HepG2 (cell line): Measurements from ENCODE around the gene CGREF1. TPM values are rescaled to one million over a fixed set of nuclear protein-coding genes. Genes with fewer than 3 reads are reported as not detected.

Experiments used
- ATAC-seq: fragments of 200-7000 bp; cut with Tn5 transposase; 3 replicates; pipeline ENCODE4 v1.9.1; 2020; ENCODE audit warnings: mild to moderate bottlenecking, moderate library complexity
- BruUV-seq: library from RNA; stranded (reverse); fragments of 400-500 nt; replicated peaks from 2 replicates; lab custom pipeline; 2021; lab: Mats Ljungman, UMichigan
- CTCF ChIA-PET: fragments of 300-600 bp; formaldehyde crosslinking; extraction: SDS; loops from one replicate; lab custom pipeline; 2021; ENCODE audit warnings: low total read pairs, inconsistent platforms, low intra/inter-chr PET ratio; lab: Yijun Ruan, JAX
- POLR2A ChIA-PET: fragments of 350-600 bp; sonication (Branson Sonifier 250); formaldehyde crosslinking; loops from one replicate; lab custom pipeline; 2020; ENCODE audit warnings: antibody characterized with exemption, inconsistent platforms; lab: Yijun Ruan, JAX
- DNase-seq: peaks from one replicate; pipeline ENCODE4 v3.0.0-alpha.2; 2015; ENCODE audit warnings: low spot score
- FAIRE-seq: peaks from 3 replicates; lab custom pipeline; 2011; peaks lifted over from hg19 to GRCh38; lab: Jason Lieb, UNC
- H2AFZ ChIP-seq: one replicate; pipeline ENCODE4 v1.6.1; 2011; ENCODE audit warnings: low read length, inconsistent platforms
- H3K27ac ChIP-seq: fragments of 300-600 bp; 3 replicates; pipeline ENCODE4 v1.8.0; 2011; ENCODE audit warnings: mixed run types, mild to moderate bottlenecking, mixed read lengths, low read length, inconsistent platforms; ENCODE audit not compliant: insufficient read depth; ENCODE audit errors: extremely low read length
- H3K27me3 ChIP-seq, 2 experiments: fragments of 200-600 bp in 1 of 2; 2 replicates in 1 of 2; 3 replicates in 1 of 2; pipeline versions ENCODE4 v1.6.0 to v1.8.0; 2011; ENCODE audit warnings: low read length in 2 of 2, mild to moderate bottlenecking in 2 of 2, moderate library complexity in 2 of 2, inconsistent platforms in 1 of 2; ENCODE audit not compliant: insufficient read depth in 2 of 2, control insufficient read depth in 1 of 2
- H3K36me3 ChIP-seq, 2 experiments: fragments of 200-600 bp in 1 of 2; replicated peaks in 1 of 2; 2 replicates in 1 of 2; 3 replicates in 1 of 2; pipeline versions ENCODE4 v1.5.1 to v1.8.0; 2011; ENCODE audit warnings: low read length in 2 of 2, inconsistent platforms in 1 of 2; ENCODE audit not compliant: insufficient read depth in 2 of 2, control insufficient read depth in 1 of 2
- H3K4me1 ChIP-seq: 2 replicates; pipeline ENCODE4 v1.5.1; 2012; ENCODE audit warnings: low read length, inconsistent platforms; ENCODE audit not compliant: insufficient read depth
- H3K4me2 ChIP-seq: 2 replicates; pipeline ENCODE4 v1.6.0; 2011; ENCODE audit warnings: low read depth, low read length, inconsistent platforms
- H3K4me3 ChIP-seq, 3 experiments: fragments of 200-600 bp in 1 of 3; sonication (generic), shearing (Covaris generic) in 1 of 3; replicated peaks in 1 of 3; 2 replicates each; pipeline ENCODE4 v1.5.1; 2011 to 2016; ENCODE audit warnings: low read length in 3 of 3, inconsistent platforms in 2 of 3, low read depth in 2 of 3, mild to moderate bottlenecking in 2 of 3, control low read depth in 1 of 3, mixed read lengths in 1 of 3; ENCODE audit not compliant: insufficient read depth in 1 of 3
- H3K79me2 ChIP-seq: one replicate; pipeline ENCODE4 v1.6.1; 2011; ENCODE audit warnings: low read length, inconsistent platforms; ENCODE audit not compliant: insufficient read depth
- H3K9ac ChIP-seq: 2 replicates; pipeline ENCODE4 v1.6.0; 2011; ENCODE audit warnings: mild to moderate bottlenecking, low read depth, low read length, inconsistent platforms; ENCODE audit not compliant: insufficient read depth
- H3K9me3 ChIP-seq: 2 replicates; pipeline ENCODE4 v1.5.1; 2012; ENCODE audit warnings: mild to moderate bottlenecking, low read length
- H4K20me1 ChIP-seq: 2 replicates; pipeline ENCODE4 v1.6.0; 2011; ENCODE audit warnings: inconsistent platforms, mild to moderate bottlenecking, low read length, moderate library complexity; ENCODE audit not compliant: insufficient read depth
- AKAP8 ChIP-seq: sonication (generic); formaldehyde crosslinking; IDR thresholded peaks from 2 replicates; pipeline ENCODE4 v1.5.1; 2020; ENCODE audit warnings: mild to moderate bottlenecking, missing genetic modification reagents
- ATF7-NPFF ChIP-seq: sonication (generic); formaldehyde crosslinking; IDR thresholded peaks from 2 replicates; pipeline ENCODE4 v1.8.1; 2023; ENCODE audit warnings: mild to moderate bottlenecking, low read depth, missing genetic modification reagents, moderate library complexity
- EED ChIP-seq: sonication (generic); formaldehyde crosslinking; IDR thresholded peaks from 2 replicates; pipeline ENCODE4 v1.5.0; 2020; ENCODE audit warnings: mild to moderate bottlenecking, missing genetic modification reagents
- HOXA3 ChIP-seq: sonication (generic); formaldehyde crosslinking; IDR thresholded peaks from 2 replicates; pipeline ENCODE4 v1.5.0; 2020; ENCODE audit warnings: missing genetic modification reagents
- KDM5B ChIP-seq: sonication (generic); formaldehyde crosslinking; IDR thresholded peaks from 2 replicates; pipeline ENCODE4 v1.4.0; 2020; ENCODE audit warnings: missing genetic modification reagents, mild to moderate bottlenecking, borderline replicate concordance
- PHF8 ChIP-seq: sonication (generic); formaldehyde crosslinking; IDR thresholded peaks from 2 replicates; pipeline ENCODE4 v1.5.0; 2020; ENCODE audit warnings: missing genetic modification reagents
- SRF ChIP-seq: IDR thresholded peaks from 2 replicates; pipeline ENCODE4 v1.6.1; 2011; ENCODE audit warnings: mild to moderate bottlenecking, low read depth, low read length, moderate library complexity
- TCF12 ChIP-seq, 2 experiments: fragments of 450-650 bp in 1 of 2; sonication (generic) in 1 of 2; formaldehyde crosslinking in 1 of 2; IDR thresholded peaks; 2 replicates each; pipeline versions ENCODE4 v1.6.1 to v1.8.0; 2017 to 2022; ENCODE audit warnings: antibody characterized with exemption in 1 of 2, mild to moderate bottlenecking in 1 of 2, missing genetic modification reagents in 1 of 2, moderate library complexity in 1 of 2
- TCF7 ChIP-seq: sonication (generic); IDR thresholded peaks from 2 replicates; pipeline ENCODE4 v1.6.1; 2016; ENCODE audit warnings: antibody characterized with exemption, low read depth
- ZC3H4 ChIP-seq: sonication (generic); formaldehyde crosslinking; IDR thresholded peaks from 2 replicates; pipeline ENCODE4 v1.4.0; 2020; ENCODE audit warnings: missing genetic modification reagents, borderline replicate concordance
- ZNF232 ChIP-seq: sonication (generic); formaldehyde crosslinking; IDR thresholded peaks from 2 replicates; pipeline ENCODE4 v1.4.0; 2020; ENCODE audit warnings: missing genetic modification reagents, borderline replicate concordance
- ZNF235 ChIP-seq: sonication (generic); formaldehyde crosslinking; IDR thresholded peaks from 2 replicates; pipeline ENCODE4 v1.8.1; 2023; ENCODE audit warnings: mild to moderate bottlenecking, missing genetic modification reagents, borderline replicate concordance
- ZNF605 ChIP-seq: sonication (generic); formaldehyde crosslinking; IDR thresholded peaks from 2 replicates; pipeline ENCODE4 v1.8.0; 2022; ENCODE audit warnings: mild to moderate bottlenecking, missing genetic modification reagents
- ZNF709 ChIP-seq: sonication (generic); formaldehyde crosslinking; IDR thresholded peaks from 2 replicates; pipeline ENCODE4 v1.5.0; 2020; ENCODE audit warnings: mild to moderate bottlenecking, missing genetic modification reagents
- WGBS: methylation state at CpG from one replicate; pipeline ENCODE4 v1.1.6; 2017; ENCODE audit warnings: low lambda C conversion rate; 5-methylcytosine and 5-hydroxymethylcytosine counted together
- in situ Hi-C: cut with HindIII; loops from 2 replicates; pipeline ENCODE4 v1.10.0; 2017; ENCODE audit warnings: low pct_unique_long_range_greater_than_20kb; ENCODE audit not compliant: extremely low pct_ligation_motif_present
- intact Hi-C: fragments of 100-400 bp; cut with micrococcal nuclease; formaldehyde crosslinking; loops from one replicate; pipeline ENCODE4 v1.10.0; 2022; ENCODE audit not compliant: unreplicated experiment
- polyA plus RNA-seq, 8 experiments: library from polyadenylated mRNA; depleted of rRNA in 3 of 8; stranded (reverse) in 7 of 8; unstranded in 1 of 8; fragments of >200 nt; fragmentation: Illumina TruSeq in 4 of 8; extraction: Trizol in 4 of 8; gene quantifications; 2 replicates each; pipeline versions ENCODE4 v1.2.1 to v1.2.3, GENCODE V29; 2011 to 2016; ENCODE audit warnings: low read depth in 4 of 8, missing spikeins in 1 of 8, mixed read lengths in 1 of 8; ENCODE audit not compliant: insufficient read depth in 1 of 8
- total RNA-seq, 5 experiments: library from RNA; depleted of rRNA; stranded (reverse); fragments of >200 nt; fragmentation: Illumina TruSeq; extraction: Trizol; gene quantifications; 2 replicates each; pipeline ENCODE4 v1.2.3, GENCODE V29; 2016; ENCODE audit warnings: low read depth in 1 of 5
- TF ChIP-seq, protein P1 (sequence below): sonication (generic); formaldehyde crosslinking; IDR thresholded peaks from 2 replicates; pipeline ENCODE4 v1.8.0; 2023; ENCODE audit warnings: mild to moderate bottlenecking, missing genetic modification reagents
- TF ChIP-seq, protein P2 (sequence below), 2 experiments: sonication (generic) in 1 of 2; formaldehyde crosslinking in 1 of 2; IDR thresholded peaks; 2 replicates each; pipeline versions ENCODE4 v1.4.0 to v1.6.1; 2018 to 2020; ENCODE audit warnings: missing genetic modification reagents in 2 of 2, borderline replicate concordance in 1 of 2, low read depth in 1 of 2, mild to moderate bottlenecking in 1 of 2, missing biosample characterization in 1 of 2

Gene CGREF1
- total and polyA plus RNA-seq, 2 of the 13 experiments (the other 11 are each of a cell fraction or from before 2014, with no cell fraction given): 13.9 to 23.4 TPM

DNA sequence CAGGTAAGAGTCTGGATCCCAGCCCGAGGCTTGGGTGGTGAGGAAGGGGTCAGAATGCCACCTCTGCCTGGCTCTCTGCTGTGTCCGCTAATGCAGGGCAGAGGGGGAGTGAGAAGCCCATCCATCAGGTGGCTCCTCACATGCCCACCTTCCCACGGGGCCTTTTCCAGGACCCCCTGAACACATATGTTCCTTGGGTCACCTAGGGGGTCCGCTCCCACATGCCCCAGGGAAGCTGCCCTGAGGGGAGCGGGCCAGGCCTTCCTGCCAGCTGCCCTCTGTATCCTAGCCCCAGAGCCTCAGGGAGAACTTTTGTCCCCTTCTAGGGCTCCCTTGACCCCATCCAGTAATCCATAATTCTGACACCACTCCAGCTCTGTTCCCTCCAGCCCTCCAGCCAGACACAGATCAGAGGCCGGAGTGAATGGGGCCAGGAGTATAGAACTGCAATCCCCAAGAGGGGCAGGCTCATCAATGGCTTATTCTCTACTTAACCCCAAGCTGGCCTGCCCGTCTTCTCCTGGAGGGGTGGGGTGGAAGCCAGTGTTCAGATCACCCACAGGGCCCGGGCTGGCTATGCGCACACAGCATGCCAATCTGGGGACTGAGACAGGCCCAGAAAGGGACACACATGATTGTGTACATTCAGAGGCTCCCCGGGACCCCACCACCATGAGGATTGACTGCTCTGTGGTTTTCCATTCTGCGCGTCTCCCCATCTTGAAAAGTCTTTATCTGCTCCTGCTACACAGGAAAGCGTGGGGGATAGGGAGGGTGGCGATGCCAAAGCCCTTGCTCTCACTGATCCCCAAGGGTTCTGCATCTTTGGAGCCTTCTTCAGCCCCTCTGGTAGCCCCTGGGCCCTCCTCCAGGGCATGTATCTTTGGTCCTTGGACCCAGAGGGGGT is 39.4 kb downstream of the CGREF1 start:
- no TSS peak for BruUV-seq
- in situ Hi-C loops: no loop called here
- ChIA-PET POLR2A (interaction anchor here (1.9 to 9.2 kb wide), 4 partner anchors 7 to 27 kb away, joined by 7 to 106 read pairs (median 60); partner anchors contain the start of genes AGBL5 and OST4), CTCF (no interaction called here)
- intact Hi-C loops: loop anchor here (2.0 to 10.0 kb wide), 2 partner anchors 29 to 45 kb away; partner anchors contain the start of genes AGBL5 and TMEM214
- Histone ChIP-seq H2AFZ (no peak overlapping the region), H3K9me3 (no peaks in the 10 kb centered on the region), H3K36me3 (no peaks in the 10 kb centered on the region), H3K9ac (peak overlapping the region; percentile 52), H3K4me1 (peaks cover 85% of the 10 kb centered on the region), H3K27me3 (peaks cover 0 to 8% of the 10 kb centered on the region in 2 experiments; a peak in 1 of 5 replicates), H4K20me1 (no peaks in the 10 kb centered on the region), H3K4me3 (peak overlapping the region; percentile 43 to 65 (median 57); a peak in 5 of 6 replicates), H3K4me2 (peak overlapping the region; percentile 72), H3K27ac (peak overlapping the region; percentile 32), H3K79me2 (no peaks in the 10 kb centered on the region)
- DNase-seq: no peak
- ATAC-seq: peak; percentile 6
- WGBS: 64% methylated on average over 11 of the region's 14 CpGs
- no peak for FAIRE-seq
- TF ChIP-seq EED (CRISPR knock-in tag) (peak; percentile 4; the same call in 1 of the 2 replicates), ATF7-NPFF (CRISPR knock-in tag) (0 out of 2 replicates have a peak, but pooled peaks have one; percentile 25), ZNF709 (peak; percentile 44; the same call in 1 of the 2 replicates), KDM5B (CRISPR knock-in tag) (peak; percentile 41; the same call in 1 of the 2 replicates), ZNF235 (CRISPR knock-in tag) (0 out of 2 replicates have a peak, but pooled peaks have one; percentile 69), ZNF232 (CRISPR knock-in tag) (no peak), PHF8 (CRISPR knock-in tag) (0 out of 2 replicates have a peak, but pooled peaks have one; percentile 10), ZNF605 (CRISPR knock-in tag) (0 out of 2 replicates have a peak, but pooled peaks have one; percentile 48), TCF12 (IDR thresholded peaks at IDR 0.05) (no peak), TCF12 (CRISPR knock-in tag; IDR thresholded peaks at IDR 0.05) (0 out of 2 replicates have a peak, but pooled peaks have one; percentile 37), HOXA3 (CRISPR knock-in tag) (peak; percentile 41; the same call in 1 of the 2 replicates), ZC3H4 (CRISPR knock-in tag) (no peak), AKAP8 (no peak), SRF (no peak), TCF7 (no peak)
- TF ChIP-seq, protein P1, sequence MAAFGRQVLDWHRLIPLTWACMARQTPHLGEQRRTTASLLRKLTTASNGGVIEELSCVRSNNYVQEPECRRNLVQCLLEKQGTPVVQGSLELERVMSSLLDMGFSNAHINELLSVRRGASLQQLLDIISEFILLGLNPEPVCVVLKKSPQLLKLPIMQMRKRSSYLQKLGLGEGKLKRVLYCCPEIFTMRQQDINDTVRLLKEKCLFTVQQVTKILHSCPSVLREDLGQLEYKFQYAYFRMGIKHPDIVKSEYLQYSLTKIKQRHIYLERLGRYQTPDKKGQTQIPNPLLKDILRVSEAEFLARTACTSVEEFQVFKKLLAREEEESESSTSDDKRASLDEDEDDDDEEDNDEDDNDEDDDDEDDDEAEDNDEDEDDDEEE (CRISPR knock-in tag): 0 out of 2 replicates have a peak, but pooled peaks have one; percentile 58
- TF ChIP-seq, protein P2, sequence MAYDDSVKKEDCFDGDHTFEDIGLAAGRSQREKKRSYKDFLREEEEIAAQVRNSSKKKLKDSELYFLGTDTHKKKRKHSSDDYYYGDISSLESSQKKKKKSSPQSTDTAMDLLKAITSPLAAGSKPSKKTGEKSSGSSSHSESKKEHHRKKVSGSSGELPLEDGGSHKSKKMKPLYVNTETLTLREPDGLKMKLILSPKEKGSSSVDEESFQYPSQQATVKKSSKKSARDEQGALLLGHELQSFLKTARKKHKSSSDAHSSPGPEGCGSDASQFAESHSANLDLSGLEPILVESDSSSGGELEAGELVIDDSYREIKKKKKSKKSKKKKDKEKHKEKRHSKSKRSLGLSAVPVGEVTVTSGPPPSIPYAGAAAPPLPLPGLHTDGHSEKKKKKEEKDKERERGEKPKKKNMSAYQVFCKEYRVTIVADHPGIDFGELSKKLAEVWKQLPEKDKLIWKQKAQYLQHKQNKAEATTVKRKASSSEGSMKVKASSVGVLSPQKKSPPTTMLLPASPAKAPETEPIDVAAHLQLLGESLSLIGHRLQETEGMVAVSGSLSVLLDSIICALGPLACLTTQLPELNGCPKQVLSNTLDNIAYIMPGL (CRISPR knock-in tag; IDR thresholded peaks at IDR 0.05; ENCODE audit: borderline replicate concordance in 1 of 2, low read depth in 1 of 2): 0 out of 4 replicates have a peak, but pooled peaks of 1 of the 2 experiments have one; percentile 28
